CMK (cell line): ENCODE data around the gene SP110.
A peak's percentile ranks its signal among the peaks of the same experiment; 100 is the strongest.

Experiments
- DNase-seq: peaks from one replicate; pipeline ENCODE4 v3.0.0-alpha.2; 2010; ENCODE audit warnings: low read depth

SP110 gene

GRCh38 chr2:230170532-230170931 is 49.3 kb downstream of the SP110 start:
- no peak for DNase-seq

GRCh38 chr2:230166557-230167170 is 53.1 kb downstream of the SP110 start:
- no peak for DNase-seq

DNA sequence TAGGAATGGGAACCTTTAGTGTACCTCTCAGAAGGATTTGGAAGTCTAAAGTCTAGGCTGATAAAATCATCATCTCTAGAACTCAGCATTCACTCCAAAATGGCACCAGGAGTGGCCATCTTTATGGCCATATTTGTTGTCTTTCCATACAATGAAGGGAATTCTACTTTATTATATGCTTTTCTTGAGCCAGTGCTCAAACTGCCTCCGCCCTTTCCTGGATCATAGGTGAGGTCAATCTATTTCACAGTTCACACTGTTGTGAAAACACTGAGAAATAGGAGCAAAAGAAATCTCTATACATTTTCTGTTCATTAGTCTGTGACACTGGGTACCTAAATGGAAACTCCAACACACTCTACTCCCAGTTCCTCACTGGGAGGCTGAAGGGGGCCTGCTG is 55.6 kb downstream of the SP110 start:
- no peak for DNase-seq

DNA sequence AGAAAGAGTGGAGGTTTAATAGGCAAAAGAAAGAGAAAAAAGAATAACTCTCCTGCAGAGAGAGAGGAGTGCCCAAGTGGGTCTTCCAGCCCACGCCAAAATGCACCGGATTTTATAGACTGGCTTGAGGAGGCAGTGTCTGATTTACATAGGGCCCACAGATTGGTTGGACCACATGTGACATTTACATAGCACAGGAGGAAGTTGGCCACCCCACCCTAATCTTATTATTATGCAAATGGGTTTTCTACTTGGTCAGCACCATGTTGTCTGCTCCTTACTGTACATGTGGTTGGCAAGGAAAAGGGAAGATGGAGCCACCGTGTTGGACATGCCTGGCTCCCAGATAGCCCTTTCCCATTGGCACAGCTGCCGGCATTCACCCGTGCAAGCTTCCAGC is 56.8 kb downstream of the SP110 start:
- DNase-seq = no peak

DNA sequence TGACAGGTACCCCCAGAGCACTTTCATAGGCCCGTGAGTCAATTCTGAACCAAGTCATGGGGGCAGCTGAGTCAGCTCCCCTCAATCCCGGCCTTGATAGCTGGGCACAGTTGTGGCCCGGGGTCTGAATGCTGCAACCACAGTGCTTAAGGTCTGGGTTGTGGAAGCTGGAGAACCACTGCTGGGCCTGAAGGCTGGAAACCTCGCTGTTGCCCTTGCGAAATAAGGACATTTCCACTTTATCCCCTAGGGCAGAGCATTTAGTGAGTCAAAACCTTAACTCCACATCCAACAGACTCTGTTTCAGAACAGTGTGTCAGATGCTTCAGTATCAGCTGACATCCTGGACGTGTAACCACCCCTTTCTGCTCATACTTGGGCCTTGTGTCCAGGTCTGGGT is 58.6 kb downstream of the SP110 start:
- no peak for DNase-seq

DNA sequence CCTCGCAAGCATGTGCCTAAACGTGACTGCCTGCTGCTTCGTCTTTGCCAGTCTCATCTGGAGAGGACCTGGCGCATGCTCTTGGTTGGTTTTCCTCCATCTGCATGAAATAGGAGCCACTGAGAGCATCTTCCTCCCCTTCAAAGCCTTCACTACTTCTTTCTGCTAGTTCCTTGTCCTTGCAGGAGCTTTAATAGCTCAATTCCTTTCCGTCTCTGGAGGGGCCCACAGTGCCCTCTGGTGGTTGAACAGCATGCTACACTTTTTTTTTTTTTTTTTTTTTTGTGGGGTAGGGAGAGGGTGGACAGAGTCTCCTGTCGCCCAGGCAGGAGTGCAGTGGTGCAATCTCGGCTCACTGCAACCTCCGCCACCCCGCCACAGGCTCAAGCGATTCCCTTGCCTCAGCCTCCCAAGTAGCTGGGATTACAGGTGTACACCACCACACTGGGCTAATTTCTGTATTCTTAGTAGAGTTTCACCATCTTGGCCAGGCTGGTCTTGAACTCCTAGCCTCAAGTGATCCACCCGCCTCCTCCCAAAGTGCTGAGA is 59.6 kb downstream of the SP110 start:
- peak; percentile 17 for DNase-seq

DNA sequence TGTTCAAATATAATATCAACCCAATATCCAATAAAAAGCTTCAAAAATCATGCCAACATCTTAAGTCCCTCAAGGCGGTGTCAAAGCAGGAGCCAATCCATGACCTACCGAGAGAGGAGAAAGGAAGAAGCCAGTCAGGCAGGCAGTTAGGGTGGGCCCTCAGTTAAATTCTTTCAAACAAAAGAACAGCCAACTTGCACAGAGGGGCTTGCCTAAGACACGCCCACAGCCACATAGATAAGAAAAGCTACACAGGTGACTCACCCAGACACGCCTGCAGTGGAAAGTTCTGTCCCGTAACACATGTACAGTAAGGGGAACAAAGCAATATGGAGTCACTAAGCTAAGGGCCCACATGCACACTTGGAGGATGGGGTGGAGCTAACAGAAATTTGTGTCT is 61.3 kb downstream of the SP110 start:
- no peak for DNase-seq

- DNase-seq = no peak
Observed at GRCh38 chr2:230156782-230157699, 62.7 kb downstream of the SP110 start.

- DNase-seq = no peak
Observed at GRCh38 chr2:230155359-230155758, 64.4 kb downstream of the SP110 start.

DNA sequence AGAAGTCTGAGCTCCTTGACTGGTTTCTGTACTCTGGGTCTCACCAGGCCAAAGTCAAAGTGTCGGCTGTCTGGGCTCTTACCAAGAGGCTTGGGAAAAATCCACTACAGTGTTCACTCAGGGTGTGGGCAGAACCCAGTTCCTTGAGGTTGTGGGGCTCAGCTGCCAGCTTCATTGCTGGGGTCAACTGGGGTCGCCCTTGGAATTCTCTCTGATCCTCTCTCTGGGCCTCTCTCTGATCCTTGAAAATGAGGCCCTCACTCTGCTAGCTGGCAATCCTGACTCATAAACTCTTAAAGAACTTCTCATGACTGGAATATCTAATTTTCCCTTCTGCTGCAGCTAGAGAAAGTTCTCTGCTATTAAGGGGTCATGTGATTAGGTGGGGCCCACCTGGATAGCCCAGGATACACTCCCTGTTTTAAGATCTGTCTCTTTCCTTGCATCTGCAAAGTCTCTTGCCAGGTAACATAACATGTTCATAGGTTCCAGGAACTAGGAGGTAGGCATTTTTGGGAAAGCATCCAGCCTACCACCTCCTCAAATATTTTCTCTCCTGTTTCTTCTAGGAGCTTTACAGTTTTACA is 66.3 kb downstream of the SP110 start:
- DNase-seq = no peak

- no peak for DNase-seq
Observed at GRCh38 chr2:230152334-230152733, 67.5 kb downstream of the SP110 start.

DNA sequence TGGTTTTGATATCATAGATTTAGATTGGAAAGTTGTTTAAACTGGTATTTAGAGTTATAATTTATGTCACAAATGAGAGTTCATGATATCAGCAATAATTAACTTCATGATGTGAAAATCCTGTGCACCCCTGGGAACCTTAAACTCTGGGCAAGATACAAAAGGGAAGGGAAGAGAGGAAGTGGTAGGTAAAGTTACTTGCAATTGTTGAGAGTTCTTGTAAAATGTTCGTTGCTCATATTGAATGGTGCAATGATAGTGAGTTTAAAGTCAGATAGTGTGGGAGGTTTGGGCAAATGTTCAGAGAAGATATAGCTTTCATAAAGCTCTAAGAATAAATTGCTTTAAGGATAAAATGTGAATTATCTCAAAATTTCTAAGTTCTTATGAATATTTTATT is 75.4 kb downstream of the SP110 start:
- no peak for DNase-seq

- DNase-seq = no peak
Observed at GRCh38 chr2:230140667-230141066, 79.1 kb downstream of the SP110 start.

DNA sequence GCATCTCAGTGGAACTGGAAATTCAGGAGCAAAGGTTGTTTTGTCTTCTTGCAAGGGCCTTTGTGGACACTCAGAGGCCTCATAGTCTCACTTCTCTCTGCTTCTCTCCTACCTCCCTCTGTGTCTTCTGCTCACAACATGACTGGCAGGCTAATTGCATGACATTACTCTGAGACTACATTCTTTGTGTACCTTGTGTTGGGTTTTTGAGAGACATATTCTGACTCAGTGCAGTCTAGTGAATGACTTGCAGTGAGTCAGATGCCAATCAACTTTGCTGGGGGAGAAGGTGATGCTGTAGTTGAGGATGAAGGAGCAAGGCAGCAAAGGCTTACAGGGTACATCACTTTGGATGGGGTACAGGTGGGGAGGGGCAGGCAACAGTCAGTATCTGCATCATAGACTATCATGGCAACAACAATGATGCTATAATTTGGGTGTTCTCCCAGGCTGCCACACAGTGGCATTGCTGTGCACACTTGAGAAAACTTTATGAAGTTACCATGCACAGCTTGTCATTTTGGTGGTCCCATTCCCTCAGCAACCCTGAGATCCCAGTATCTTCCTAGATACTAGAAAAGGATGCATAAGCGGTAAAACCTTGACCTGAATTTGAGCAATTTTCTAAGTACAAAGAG is 81.8 kb downstream of the SP110 start:
- DNase-seq = no peak

DNA sequence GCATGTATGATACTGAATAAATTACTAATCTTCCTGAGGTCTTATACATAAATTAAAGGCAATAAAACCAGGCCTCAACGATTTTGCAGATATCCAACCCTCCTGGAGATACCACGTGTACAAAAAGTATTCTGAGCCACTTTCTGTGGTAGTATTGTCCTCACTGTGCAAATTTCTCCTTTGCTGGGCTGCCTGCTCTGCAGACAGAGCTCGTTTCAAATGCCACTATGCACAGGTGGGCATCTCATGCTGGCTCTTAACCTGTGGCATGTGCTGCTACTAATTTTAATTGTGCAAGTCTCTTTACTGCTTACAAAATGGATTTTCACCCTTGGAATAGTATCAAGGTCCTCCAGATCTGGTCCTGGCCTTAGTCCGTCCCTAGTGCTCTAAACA is 84.7 kb downstream of the SP110 start:
- DNase-seq = no peak

DNA sequence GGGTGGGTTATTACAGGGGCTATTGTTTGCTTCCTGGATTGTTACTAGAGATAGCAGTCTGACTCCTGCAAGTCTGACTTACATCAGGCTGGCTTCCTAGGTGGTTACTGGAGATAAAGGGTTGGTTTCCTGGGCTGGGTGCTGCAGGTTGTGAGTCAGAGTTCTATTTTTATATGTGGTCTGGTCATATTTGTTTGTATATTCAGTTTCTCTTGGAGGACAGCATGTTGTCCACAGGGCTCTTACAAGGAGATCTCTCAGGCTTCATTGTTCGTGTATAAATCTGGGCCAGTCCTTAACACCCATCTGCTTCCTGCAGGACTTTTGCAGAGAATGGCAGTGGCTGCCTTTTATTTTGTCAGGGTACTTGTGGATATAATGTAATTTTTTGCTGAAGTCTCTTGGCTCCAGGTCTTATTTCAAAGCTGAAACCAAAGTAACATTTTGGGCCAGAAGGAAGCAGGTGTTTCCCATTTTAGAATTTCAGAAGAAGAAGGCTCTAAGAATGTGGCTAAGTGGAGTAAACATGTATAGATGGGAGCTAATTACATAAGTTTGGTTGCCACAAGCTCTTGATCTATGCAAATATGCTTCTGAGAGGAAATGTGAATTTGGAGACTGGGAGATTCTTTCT is 85.2 kb downstream of the SP110 start:
- DNase-seq = no peak

GRCh38 chr2:230131366-230131765 is 88.4 kb downstream of the SP110 start:
- DNase-seq = no peak

DNA sequence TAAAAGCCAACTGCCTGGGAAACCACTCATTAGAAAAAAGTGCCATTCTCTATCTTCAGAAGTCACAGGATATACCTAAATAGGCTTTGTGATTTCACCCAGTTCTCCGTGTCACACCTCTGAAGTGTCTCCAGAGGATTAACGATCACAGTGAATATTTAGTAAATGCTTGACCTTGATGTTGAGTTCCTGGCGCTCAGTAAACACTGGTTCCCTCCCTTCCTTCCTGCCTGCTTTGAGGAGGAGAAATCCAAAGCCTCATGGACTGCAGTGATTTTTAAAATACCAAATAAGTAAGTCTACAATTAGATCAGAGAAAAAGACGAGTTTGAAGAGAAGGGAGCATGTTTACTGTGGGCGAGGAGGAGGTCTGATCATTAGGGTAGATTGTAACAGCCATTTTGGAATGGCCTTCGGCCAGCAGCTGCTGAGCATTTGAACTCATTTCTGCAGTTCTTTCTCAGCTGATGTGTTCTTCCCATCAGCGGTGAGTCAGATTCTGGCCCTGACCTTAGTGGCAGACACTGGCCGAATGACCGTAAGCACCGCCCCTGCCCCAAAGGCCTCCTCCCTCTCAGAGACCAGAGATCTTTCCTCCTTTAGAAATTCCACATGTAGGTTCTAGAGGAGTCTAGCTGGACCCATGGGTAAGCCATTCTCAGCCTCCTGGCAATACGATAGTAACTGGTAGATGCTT is 89.0 kb downstream of the SP110 start:
- no peak for DNase-seq

DNA sequence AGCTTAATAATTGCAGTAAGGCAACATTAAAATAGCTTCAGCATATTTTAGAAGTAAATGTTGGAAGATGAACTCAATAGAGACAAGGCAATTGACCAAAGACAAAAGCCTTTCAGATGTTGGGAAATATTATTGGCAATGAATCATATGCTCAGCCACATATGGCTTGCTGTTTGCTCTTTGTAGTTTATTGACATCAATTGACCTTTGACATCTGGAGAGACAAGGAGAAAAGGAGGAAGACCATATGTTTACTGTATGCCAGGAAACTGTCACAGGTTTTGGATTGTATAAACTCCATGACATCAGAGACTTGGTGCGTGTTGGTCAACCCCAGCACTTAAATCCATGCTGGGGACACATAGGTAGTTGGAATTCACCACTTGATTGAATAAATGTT is 90.4 kb downstream of the SP110 start:
- DNase-seq = no peak

GRCh38 chr2:230128623-230129342 is 91.0 kb downstream of the SP110 start:
- no peak for DNase-seq

GRCh38 chr2:230127195-230127594 is 92.6 kb downstream of the SP110 start:
- no peak for DNase-seq
